DMS53 treated with DMSO at 0.1 percent for 48 hours (cell line): ENCODE data around the gene NGRN.

Experiments
- DNase-seq: peaks from one replicate; lab custom pipeline; 2025; ENCODE audit not compliant: unreplicated experiment; lab: John Stamatoyannopoulos, UW

Gene NGRN

DNA sequence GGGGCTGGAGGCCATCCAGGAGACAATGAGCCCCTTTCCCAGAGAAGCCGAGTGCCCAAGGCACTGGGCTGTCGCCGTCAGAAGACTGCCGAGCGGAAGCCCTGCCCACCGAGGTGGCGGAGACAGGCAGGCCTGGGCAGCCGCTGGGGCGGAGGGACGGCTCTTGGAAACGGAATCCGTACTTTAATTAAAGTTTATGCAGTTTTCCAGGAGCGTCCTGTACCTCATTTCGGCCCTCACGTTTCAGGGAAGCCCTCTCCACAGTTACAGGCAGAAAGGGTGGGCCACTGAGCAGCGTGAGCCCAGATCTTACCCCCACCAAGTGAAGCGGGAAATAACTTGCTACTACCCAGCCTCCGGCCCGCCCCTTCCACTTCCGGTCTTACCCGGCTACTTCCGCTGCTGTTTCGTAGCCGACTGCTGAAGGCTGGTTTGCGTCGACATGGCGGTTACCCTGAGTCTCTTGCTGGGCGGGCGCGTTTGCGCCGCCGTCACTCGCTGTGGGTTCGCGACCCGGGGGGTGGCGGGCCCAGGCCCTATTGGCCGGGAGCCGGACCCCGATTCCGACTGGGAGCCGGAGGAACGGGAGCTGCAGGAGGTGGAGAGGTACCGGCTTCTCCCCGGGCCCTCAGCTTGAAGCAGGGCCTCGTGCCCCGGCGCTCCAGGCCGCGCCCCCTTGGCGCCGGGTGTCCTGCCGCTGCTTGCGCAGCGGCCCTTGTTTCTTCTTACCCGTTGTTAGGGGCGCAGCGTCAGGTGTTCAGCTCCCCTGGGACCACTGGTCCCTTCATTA, at the start of gene NGRN:
TSS of gene NGRN (plus strand) at position 402 of the 790 bp plus-strand sequence. CDS start at position 443, 41 bp downstream.
- DNase-seq = peak; percentile 71

- DNase-seq = no peak
Measured at GRCh38 chr15:90217671-90218394, 47.6 kb upstream of the NGRN start.

DNA sequence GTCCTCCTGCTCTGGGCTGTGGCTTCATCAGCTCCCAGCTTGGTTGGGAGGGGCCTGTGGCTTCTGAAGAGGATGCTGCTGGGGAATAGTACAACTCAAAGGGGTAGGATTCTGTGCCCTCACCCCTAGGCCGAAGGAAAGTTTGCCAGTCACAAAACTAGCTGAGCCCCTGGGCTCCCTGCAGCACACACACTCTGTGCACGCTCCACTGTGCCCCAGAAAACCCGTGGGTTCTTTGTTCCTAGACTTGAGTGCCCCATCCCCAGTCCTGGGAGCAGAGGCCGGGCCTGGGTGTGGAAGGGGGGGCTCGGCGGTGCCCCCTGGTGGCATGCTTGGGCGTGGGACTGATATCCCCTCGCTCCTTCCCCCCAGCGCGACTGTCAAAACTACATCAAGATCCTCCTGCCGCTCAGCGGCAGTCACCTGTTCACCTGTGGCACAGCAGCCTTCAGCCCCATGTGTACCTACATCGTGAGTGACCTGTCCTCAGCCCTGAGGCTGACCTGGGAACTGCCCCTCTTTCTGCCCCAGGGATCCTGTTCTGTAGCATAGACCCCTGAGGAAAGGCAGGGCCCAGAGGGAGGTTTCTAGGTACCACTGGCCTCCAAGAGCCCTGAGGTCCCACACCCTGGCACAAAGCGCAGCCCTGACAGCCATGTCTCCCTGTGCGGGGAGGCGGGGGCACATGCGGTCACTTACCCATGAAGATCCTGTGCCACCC, 45.9 kb upstream of the NGRN start:
- no peak for DNase-seq

DNA sequence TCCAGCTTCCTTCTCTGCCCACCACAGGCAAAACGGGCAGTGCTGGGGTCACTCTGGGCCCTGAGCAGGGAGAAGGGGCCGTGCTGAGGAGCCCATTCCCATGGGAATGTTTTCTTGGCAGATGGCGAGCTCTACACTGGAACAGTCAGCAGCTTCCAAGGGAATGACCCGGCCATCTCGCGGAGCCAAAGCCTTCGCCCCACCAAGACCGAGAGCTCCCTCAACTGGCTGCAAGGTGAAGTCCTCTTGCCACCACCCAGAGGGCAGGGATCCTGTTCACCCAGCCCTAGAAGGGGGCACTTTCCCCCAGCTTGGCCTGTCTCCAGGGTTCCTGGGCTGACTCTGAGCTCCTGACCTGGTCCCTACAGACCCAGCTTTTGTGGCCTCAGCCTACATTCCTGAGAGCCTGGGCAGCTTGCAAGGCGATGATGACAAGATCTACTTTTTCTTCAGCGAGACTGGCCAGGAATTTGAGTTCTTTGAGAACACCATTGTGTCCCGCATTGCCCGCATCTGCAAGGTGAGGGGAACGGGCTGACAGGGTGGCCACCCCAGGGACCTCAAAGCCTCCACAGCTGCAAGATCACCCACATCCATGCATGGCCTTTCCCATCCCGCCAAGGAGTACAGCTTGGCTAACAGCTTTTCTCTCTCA, 44.1 kb upstream of the NGRN start:
- peak; percentile 65 for DNase-seq

DNA sequence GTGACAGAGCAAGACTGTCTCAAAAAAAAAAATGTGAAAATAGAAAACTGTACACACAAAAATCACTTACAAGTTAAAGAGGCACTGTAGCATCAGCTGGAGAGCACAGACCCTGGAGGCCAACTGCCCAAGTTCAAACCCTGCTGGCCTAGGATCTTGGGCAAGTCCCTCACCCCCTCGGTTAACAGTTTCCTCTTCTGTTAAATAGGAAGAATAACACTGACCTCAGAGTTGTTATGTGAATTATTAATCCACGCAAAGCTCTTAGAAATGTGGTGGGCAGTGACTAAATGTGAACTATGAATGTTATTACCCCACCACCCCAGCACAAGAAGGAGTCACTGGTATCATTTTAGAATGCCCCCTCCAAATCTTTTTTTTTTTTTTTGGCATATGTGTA, 42.9 kb upstream of the NGRN start:
- no peak for DNase-seq

GRCh38 chr15:90223441-90224165, 41.9 kb upstream of the NGRN start:
- no peak for DNase-seq

- DNase-seq = no peak
Measured at GRCh38 chr15:90225047-90225446, 40.4 kb upstream of the NGRN start.

- DNase-seq = no peak
Measured at GRCh38 chr15:90225504-90226234, 39.8 kb upstream of the NGRN start.

DNA sequence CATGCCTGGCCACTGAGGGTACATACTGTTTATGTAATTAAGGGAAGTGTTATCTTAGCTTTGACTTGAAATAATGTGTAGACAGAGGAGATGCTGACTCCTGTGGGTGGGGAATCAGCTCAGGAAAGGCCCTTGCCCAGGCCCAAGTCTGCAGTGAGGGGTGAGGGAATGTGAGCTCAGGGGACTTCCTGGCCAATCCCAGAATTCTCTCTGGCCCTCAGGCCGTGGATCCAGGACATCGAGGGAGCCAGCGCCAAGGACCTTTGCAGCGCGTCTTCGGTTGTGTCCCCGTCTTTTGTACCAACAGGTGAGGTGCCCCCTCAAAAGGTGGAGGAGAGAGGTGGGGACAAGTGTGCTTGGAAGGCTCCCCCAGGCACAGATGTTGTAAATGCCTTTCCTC, 38.1 kb upstream of the NGRN start:
- DNase-seq = no peak

DNA sequence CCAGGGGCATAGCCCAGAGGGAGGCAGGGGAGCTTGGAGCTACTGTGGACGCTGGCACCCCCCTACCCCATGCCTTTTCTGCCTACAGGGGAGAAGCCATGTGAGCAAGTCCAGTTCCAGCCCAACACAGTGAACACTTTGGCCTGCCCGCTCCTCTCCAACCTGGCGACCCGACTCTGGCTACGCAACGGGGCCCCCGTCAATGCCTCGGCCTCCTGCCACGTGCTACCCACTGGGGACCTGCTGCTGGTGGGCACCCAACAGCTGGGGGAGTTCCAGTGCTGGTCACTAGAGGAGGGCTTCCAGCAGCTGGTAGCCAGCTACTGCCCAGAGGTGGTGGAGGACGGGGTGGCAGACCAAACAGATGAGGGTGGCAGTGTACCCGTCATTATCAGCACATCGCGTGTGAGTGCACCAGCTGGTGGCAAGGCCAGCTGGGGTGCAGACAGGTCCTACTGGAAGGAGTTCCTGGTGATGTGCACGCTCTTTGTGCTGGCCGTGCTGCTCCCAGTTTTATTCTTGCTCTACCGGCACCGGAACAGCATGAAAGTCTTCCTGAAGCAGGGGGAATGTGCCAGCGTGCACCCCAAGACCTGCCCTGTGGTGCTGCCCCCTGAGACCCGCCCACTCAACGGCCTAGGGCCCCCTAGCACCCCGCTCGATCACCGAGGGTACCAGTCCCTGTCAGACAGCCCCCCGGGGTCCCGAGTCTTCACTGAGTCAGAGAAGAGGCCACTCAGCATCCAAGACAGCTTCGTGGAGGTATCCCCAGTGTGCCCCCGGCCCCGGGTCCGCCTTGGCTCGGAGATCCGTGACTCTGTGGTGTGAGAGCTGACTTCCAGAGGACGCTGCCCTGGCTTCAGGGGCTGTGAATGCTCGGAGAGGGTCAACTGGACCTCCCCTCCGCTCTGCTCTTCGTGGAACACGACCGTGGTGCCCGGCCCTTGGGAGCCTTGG, 37.4 kb upstream of the NGRN start:
- DNase-seq = no peak

DNA sequence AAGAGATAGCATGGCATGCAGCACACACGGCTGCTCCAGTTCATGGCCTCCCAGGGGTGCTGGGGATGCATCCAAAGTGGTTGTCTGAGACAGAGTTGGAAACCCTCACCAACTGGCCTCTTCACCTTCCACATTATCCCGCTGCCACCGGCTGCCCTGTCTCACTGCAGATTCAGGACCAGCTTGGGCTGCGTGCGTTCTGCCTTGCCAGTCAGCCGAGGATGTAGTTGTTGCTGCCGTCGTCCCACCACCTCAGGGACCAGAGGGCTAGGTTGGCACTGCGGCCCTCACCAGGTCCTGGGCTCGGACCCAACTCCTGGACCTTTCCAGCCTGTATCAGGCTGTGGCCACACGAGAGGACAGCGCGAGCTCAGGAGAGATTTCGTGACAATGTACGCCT, 36.5 kb upstream of the NGRN start:
- DNase-seq = no peak

DNA sequence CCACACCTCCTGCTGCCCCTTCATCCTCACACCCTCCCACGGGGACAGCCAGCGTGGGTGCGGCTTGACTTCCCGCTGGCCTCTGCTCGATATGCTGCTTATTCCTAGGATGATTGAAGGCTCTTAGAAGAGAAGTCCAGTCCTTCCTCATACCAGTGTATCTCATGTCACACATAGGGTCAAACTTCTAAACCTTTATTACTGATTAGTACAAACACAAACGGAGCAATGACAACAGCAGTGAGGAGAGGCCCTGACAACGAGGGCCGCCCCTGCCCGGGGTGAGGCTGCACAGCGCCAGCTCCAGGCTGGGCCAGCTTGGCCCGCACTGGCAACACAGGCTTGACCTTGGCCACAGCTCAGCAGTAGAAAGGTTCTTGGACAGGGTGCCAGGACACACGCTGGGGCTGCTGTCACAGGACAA, 35.4 kb upstream of the NGRN start:
- no peak for DNase-seq

- no peak for DNase-seq
Measured at GRCh38 chr15:90230610-90231009, 34.9 kb upstream of the NGRN start.

DNA sequence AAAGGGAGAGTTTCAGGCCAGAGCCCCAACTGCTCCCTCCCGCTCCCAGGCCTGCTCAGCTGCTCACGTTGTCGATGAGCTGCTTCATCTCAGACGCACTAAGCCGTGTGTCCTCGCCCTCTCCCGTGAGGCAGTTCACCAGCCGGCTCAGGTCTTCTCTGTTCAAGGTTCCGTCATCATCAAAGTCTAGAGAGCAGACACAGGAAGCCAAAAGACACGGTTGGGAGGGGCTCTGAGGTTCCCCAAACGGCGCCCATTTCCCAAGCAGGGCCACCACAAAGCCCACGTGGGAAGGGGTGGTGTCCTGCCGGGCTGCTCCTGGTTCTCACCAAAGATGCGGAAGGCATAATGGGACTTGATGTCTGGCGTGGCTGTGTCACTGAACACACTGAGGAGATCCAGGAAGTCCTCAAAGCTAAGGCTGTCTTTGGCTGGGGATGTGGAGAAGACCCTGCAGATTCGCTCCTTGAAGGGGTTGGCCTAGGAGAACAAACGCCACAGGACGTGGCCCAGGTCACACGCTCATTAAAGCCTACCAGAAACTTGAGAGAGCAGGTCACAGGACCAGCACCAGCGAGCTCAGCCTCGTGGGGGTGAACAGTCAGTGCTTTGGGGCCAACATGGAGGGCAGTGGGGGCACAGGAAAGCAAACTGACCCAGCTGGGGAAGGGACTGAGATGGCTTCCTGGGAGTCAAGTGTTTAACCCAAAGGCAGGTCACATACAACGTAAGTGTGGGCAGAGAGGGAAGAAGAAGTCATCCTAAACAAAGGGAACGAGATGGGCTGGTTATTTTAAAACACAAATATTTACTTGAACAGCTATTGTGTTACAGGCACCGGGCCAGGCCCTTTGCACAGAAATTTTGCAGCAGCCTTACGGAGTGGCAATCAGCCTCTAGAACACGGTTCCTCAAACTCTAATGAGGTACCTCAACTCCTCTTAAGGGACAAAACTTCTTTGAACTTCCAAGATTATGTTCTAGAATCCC, 34.1 kb upstream of the NGRN start:
- DNase-seq = no peak

- DNase-seq = no peak
Measured at GRCh38 chr15:90232196-90232595, 33.3 kb upstream of the NGRN start.

GRCh38 chr15:90232941-90233386, 32.5 kb upstream of the NGRN start:
- DNase-seq = peak; percentile 13

GRCh38 chr15:90233387-90234095, 31.9 kb upstream of the NGRN start, which contains the start of gene CIB1:
TSS of gene CIB1 (minus strand) at chr15:90233941. CDS start at chr15:90233885, 56 bp downstream.
- no peak for DNase-seq
